HepG2 (cell line): ENCODE data around the gene ABHD3. TPM values are rescaled to one million over a fixed set of nuclear protein-coding genes. Genes with fewer than 3 reads are reported as not detected.

Source experiments
- CHD2 ChIP-seq: IDR thresholded peaks from 2 replicates; pipeline ENCODE4 v1.6.1; 2011; ENCODE audit warnings: low read depth, low read length, improper control_type of control experiment
- HES4 ChIP-seq: sonication (generic); formaldehyde crosslinking; IDR thresholded peaks from 2 replicates; pipeline ENCODE4 v1.9.0; 2021; ENCODE audit warnings: mild to moderate bottlenecking, missing genetic modification reagents, borderline replicate concordance
- PRPF4 ChIP-seq: fragments of 200-400 bp; formaldehyde crosslinking; IDR thresholded peaks from 2 replicates; pipeline ENCODE4 v1.6.1; 2016; ENCODE audit warnings: low read length, low read depth; ENCODE audit not compliant: poor library complexity, severe bottlenecking
- ZKSCAN8 ChIP-seq: IDR thresholded peaks from 2 replicates; pipeline ENCODE4 v1.6.1; 2016; ENCODE audit warnings: borderline replicate concordance, missing genetic modification reagents, missing compliant biosample characterization
- ZMYM3 ChIP-seq: sonication (generic); formaldehyde crosslinking; IDR thresholded peaks from 2 replicates; pipeline ENCODE4 v1.5.1; 2020; ENCODE audit warnings: mild to moderate bottlenecking, missing genetic modification reagents
- ZNF260 ChIP-seq: sonication (generic); formaldehyde crosslinking; IDR thresholded peaks from 2 replicates; pipeline ENCODE4 v1.4.0; 2020; ENCODE audit warnings: missing genetic modification reagents, low read depth, mild to moderate bottlenecking, borderline replicate concordance
- ZNF552 ChIP-seq: sonication (generic); formaldehyde crosslinking; IDR thresholded peaks from 2 replicates; pipeline ENCODE4 v1.9.0; 2022; ENCODE audit warnings: missing genetic modification reagents, mild to moderate bottlenecking, borderline replicate concordance
- ZNF644 ChIP-seq: IDR thresholded peaks from 2 replicates; pipeline ENCODE4 v1.6.1; 2016; ENCODE audit warnings: low read depth
- polyA plus RNA-seq, 8 experiments: library from polyadenylated mRNA; depleted of rRNA in 3 of 8; stranded (reverse) in 7 of 8; unstranded in 1 of 8; fragments of >200 nt; fragmentation: Illumina TruSeq in 4 of 8; extraction: Trizol in 4 of 8; gene quantifications; 2 replicates each; pipeline versions ENCODE4 v1.2.1 to v1.2.3, GENCODE V29; 2011 to 2016; ENCODE audit warnings: low read depth in 4 of 8, missing spikeins in 1 of 8, mixed read lengths in 1 of 8; ENCODE audit not compliant: insufficient read depth in 1 of 8
- total RNA-seq, 5 experiments: library from RNA; depleted of rRNA; stranded (reverse); fragments of >200 nt; fragmentation: Illumina TruSeq; extraction: Trizol; gene quantifications; 2 replicates each; pipeline ENCODE4 v1.2.3, GENCODE V29; 2016; ENCODE audit warnings: low read depth in 1 of 5
- TF ChIP-seq, protein P1 (sequence below), 2 experiments: IDR thresholded peaks; 2 replicates each; pipeline ENCODE4 v1.6.1; 2011 to 2012; ENCODE audit warnings: low read length in 2 of 2, borderline replicate concordance in 1 of 2, low read depth in 1 of 2, mild to moderate bottlenecking in 1 of 2, moderate library complexity in 1 of 2
- TF ChIP-seq, protein P2 (sequence below), 2 experiments: sonication (generic) in 1 of 2; formaldehyde crosslinking in 1 of 2; IDR thresholded peaks; 2 replicates each; pipeline versions ENCODE4 v1.6.1 to v1.9.0; 2014 to 2022; ENCODE audit warnings: antibody characterized with exemption in 1 of 2, borderline replicate concordance in 1 of 2, inconsistent platforms in 1 of 2, low read depth in 1 of 2, missing genetic modification reagents in 1 of 2
- TF ChIP-seq, protein P3 (sequence below): IDR thresholded peaks from 2 replicates; pipeline ENCODE4 v1.6.1; 2018; ENCODE audit warnings: missing genetic modification reagents
- TF ChIP-seq, protein P4 (sequence below): sonication (generic); formaldehyde crosslinking; IDR thresholded peaks from 2 replicates; pipeline ENCODE4 v1.5.0; 2020; ENCODE audit warnings: missing genetic modification reagents, mild to moderate bottlenecking, borderline replicate concordance

Gene ABHD3
- total and polyA plus RNA-seq, 2 of the 13 experiments (the other 11 are each of a cell fraction or from before 2014, with no cell fraction given), result 32.1 to 40.2 TPM

DNA sequence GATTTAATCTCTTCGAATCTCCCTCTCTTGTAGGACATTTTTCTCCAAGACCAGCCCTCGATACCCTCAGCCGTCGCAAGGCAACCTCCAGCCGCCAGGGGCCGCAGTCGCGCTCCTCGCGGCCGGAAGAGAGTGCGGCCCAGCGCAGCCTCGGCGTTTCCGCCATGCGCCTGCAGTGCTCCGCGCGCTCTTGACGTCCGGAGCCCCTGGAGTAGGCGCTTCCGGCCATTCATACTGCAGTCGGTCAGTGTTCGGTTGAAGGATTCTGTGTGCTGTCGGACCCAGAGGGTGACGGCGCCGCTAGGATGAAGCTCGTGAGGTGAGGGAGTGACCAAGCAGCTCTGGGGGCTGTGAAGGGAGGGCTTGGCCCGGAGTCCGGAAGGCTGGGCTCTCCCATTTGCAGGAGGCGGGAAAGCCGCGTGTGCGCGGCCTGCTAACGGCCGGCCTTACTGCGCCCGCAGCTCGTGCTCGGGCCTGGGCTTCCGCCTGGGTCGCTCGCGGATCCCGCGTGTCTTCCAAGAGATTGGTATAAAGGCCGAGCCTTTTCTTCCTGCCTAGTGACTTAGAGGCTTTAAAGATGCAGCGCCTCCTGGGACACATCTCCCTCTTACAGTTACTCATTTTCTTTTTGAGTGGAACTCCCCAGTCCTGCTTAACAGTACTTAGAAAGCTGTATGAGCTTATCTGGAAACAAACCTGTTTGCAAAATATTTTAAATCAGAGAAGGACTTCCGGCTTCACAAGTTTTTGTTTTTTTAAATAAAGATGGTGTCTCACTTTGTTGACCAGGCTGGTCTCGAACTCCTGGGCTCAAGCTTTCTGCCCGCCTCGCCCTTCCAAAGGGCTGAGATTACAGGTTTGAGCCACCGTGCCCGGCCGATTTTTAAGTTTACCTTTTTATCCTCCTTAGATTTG is 92.2 kb downstream of the ABHD3 start, which contains the start of gene SNRPD1 (continued):
- TF ChIP-seq, protein P1, sequence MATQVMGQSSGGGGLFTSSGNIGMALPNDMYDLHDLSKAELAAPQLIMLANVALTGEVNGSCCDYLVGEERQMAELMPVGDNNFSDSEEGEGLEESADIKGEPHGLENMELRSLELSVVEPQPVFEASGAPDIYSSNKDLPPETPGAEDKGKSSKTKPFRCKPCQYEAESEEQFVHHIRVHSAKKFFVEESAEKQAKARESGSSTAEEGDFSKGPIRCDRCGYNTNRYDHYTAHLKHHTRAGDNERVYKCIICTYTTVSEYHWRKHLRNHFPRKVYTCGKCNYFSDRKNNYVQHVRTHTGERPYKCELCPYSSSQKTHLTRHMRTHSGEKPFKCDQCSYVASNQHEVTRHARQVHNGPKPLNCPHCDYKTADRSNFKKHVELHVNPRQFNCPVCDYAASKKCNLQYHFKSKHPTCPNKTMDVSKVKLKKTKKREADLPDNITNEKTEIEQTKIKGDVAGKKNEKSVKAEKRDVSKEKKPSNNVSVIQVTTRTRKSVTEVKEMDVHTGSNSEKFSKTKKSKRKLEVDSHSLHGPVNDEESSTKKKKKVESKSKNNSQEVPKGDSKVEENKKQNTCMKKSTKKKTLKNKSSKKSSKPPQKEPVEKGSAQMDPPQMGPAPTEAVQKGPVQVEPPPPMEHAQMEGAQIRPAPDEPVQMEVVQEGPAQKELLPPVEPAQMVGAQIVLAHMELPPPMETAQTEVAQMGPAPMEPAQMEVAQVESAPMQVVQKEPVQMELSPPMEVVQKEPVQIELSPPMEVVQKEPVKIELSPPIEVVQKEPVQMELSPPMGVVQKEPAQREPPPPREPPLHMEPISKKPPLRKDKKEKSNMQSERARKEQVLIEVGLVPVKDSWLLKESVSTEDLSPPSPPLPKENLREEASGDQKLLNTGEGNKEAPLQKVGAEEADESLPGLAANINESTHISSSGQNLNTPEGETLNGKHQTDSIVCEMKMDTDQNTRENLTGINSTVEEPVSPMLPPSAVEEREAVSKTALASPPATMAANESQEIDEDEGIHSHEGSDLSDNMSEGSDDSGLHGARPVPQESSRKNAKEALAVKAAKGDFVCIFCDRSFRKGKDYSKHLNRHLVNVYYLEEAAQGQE (IDR thresholded peaks at IDR 0.05; ENCODE audit: borderline replicate concordance in 1 of 2, low read depth in 1 of 2, low read length in 2 of 2), result no peak
- TF ChIP-seq, protein P2, sequence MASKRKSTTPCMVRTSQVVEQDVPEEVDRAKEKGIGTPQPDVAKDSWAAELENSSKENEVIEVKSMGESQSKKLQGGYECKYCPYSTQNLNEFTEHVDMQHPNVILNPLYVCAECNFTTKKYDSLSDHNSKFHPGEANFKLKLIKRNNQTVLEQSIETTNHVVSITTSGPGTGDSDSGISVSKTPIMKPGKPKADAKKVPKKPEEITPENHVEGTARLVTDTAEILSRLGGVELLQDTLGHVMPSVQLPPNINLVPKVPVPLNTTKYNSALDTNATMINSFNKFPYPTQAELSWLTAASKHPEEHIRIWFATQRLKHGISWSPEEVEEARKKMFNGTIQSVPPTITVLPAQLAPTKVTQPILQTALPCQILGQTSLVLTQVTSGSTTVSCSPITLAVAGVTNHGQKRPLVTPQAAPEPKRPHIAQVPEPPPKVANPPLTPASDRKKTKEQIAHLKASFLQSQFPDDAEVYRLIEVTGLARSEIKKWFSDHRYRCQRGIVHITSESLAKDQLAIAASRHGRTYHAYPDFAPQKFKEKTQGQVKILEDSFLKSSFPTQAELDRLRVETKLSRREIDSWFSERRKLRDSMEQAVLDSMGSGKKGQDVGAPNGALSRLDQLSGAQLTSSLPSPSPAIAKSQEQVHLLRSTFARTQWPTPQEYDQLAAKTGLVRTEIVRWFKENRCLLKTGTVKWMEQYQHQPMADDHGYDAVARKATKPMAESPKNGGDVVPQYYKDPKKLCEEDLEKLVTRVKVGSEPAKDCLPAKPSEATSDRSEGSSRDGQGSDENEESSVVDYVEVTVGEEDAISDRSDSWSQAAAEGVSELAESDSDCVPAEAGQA (IDR thresholded peaks at IDR 0.05; ENCODE audit: low read depth), result peak; percentile 94
- TF ChIP-seq, protein P2 (CRISPR knock-in tag; IDR thresholded peaks at IDR 0.05; ENCODE audit: borderline replicate concordance), result peak; percentile 94
- peak; percentile 85 for TF ChIP-seq ZMYM3 (CRISPR knock-in tag)
- TF ChIP-seq ZNF644, result peak; percentile 42; the same call in 1 of the 2 replicates
- TF ChIP-seq HES4 (CRISPR knock-in tag), result peak; percentile 80; the same call in 1 of the 2 replicates
- TF ChIP-seq, protein P3, sequence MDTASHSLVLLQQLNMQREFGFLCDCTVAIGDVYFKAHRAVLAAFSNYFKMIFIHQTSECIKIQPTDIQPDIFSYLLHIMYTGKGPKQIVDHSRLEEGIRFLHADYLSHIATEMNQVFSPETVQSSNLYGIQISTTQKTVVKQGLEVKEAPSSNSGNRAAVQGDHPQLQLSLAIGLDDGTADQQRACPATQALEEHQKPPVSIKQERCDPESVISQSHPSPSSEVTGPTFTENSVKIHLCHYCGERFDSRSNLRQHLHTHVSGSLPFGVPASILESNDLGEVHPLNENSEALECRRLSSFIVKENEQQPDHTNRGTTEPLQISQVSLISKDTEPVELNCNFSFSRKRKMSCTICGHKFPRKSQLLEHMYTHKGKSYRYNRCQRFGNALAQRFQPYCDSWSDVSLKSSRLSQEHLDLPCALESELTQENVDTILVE (CRISPR knock-in tag), result peak; percentile 93
- peak; percentile 18; the same call in 1 of the 2 replicates for TF ChIP-seq CHD2
- peak; percentile 73; the same call in 1 of the 2 replicates for TF ChIP-seq ZKSCAN8 (CRISPR knock-in tag)
- no peak for TF ChIP-seq ZNF260 (CRISPR knock-in tag)
- TF ChIP-seq ZNF552, result peak; percentile 59; the same call in 1 of the 2 replicates
- TF ChIP-seq, protein P4, sequence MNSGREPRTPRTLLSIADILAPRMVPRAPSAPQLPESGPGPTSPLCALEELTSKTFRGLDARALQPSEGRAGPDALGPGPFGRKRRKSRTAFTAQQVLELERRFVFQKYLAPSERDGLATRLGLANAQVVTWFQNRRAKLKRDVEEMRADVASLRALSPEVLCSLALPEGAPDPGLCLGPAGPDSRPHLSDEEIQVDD (CRISPR knock-in tag), result 0 out of 2 replicates have a peak, but pooled peaks have one; percentile 91
- no peak for TF ChIP-seq PRPF4
